HEK293 (cell line): ENCODE results near the gene TEC.

Experiments used
- CTCF ChIA-PET: fragments of 350-600 bp; formaldehyde crosslinking; extraction: SDS; loops from one replicate; lab custom pipeline; 2021; ENCODE audit warnings: antibody characterized with exemption; lab: Yijun Ruan, JAX
- POLR2A ChIA-PET: fragments of 300-600 bp; formaldehyde crosslinking; extraction: SDS; loops from one replicate; lab custom pipeline; 2020; ENCODE audit warnings: antibody characterized with exemption, inconsistent platforms; lab: Yijun Ruan, JAX
- H3K27ac ChIP-seq: fragments of 200-500 bp; sonication (Bioruptor generic); 2 replicates; pipeline ENCODE4 v1.5.1; 2014; ENCODE audit warnings: low read depth, low read length, control low read depth, inconsistent platforms; ENCODE audit errors: extremely low read depth
- H3K36me3 ChIP-seq, 2 experiments: fragments of 200-500 bp in 1 of 2; sonication (Bioruptor generic) in 1 of 2; 1 replicate in 1 of 2; 2 replicates in 1 of 2; pipeline ENCODE4 v1.5.1; 2014 to 2017; ENCODE audit warnings: inconsistent platforms in 2 of 2, low read length in 2 of 2; ENCODE audit not compliant: control insufficient read depth in 2 of 2, insufficient read depth in 1 of 2
- H3K4me1 ChIP-seq: fragments of 200-500 bp; sonication (Bioruptor generic); 2 replicates; pipeline ENCODE4 v1.5.1; 2014; ENCODE audit warnings: mild to moderate bottlenecking, low read length, inconsistent platforms; ENCODE audit not compliant: control insufficient read depth, insufficient read depth
- H3K4me3 ChIP-seq: 2 replicates; pipeline ENCODE4 v1.5.1; 2011; ENCODE audit warnings: low read depth, mild to moderate bottlenecking, control low read depth, low read length, moderate library complexity
- H3K9me3 ChIP-seq: fragments of 200-500 bp; sonication (Bioruptor generic); 2 replicates; pipeline ENCODE4 v1.5.1; 2014; ENCODE audit warnings: low read depth, low read length, inconsistent platforms; ENCODE audit not compliant: control insufficient read depth, insufficient read depth
- TCF7L2 ChIP-seq: IDR thresholded peaks from 2 replicates; pipeline ENCODE4 v1.6.1; 2011; ENCODE audit warnings: low read depth, mild to moderate bottlenecking, inconsistent platforms, low read length, moderate library complexity, borderline replicate concordance
- ZBTB20 ChIP-seq: fragments of 450-650 bp; formaldehyde crosslinking; IDR thresholded peaks from 2 replicates; pipeline ENCODE4 v1.5.1; 2016; ENCODE audit warnings: missing biosample characterization, missing genetic modification characterization
- ZFP69B ChIP-seq: fragments of 450-650 bp; formaldehyde crosslinking; IDR thresholded peaks from 2 replicates; pipeline ENCODE4 v1.5.1; 2016; ENCODE audit warnings: missing biosample characterization, missing genetic modification characterization
- ZNF112 ChIP-seq: fragments of 450-650 bp; formaldehyde crosslinking; IDR thresholded peaks from 2 replicates; pipeline ENCODE4 v1.5.0; 2017; ENCODE audit warnings: missing biosample characterization, missing genetic modification characterization
- ZNF157 ChIP-seq: fragments of 450-650 bp; formaldehyde crosslinking; IDR thresholded peaks from 2 replicates; pipeline ENCODE4 v1.5.1; 2016; ENCODE audit warnings: missing biosample characterization, missing genetic modification characterization
- ZNF19 ChIP-seq: fragments of 450-650 bp; formaldehyde crosslinking; IDR thresholded peaks from 2 replicates; pipeline ENCODE4; 2016; ENCODE audit warnings: missing biosample characterization, missing genetic modification characterization, low read depth
- ZNF248 ChIP-seq: fragments of 450-650 bp; formaldehyde crosslinking; IDR thresholded peaks from 2 replicates; pipeline ENCODE4 v1.5.1; 2017; ENCODE audit warnings: missing biosample characterization, missing genetic modification characterization
- ZNF266 ChIP-seq: fragments of 450-650 bp; formaldehyde crosslinking; IDR thresholded peaks from 2 replicates; pipeline ENCODE4 v1.5.1; 2016; ENCODE audit warnings: missing biosample characterization, missing genetic modification characterization, low read depth
- ZNF561 ChIP-seq: fragments of 450-650 bp; IDR thresholded peaks from 2 replicates; pipeline ENCODE4 v1.5.1; 2018; ENCODE audit warnings: missing biosample characterization, missing genetic modification characterization, borderline replicate concordance
- ZNF610 ChIP-seq: fragments of 450-650 bp; formaldehyde crosslinking; IDR thresholded peaks from 2 replicates; pipeline ENCODE4 v1.5.1; 2016; ENCODE audit warnings: missing biosample characterization, missing genetic modification characterization, borderline replicate concordance
- TF ChIP-seq, protein P1 (sequence below): fragments of 450-650 bp; formaldehyde crosslinking; IDR thresholded peaks from 2 replicates; pipeline ENCODE4 v1.5.1; 2016; ENCODE audit warnings: missing biosample characterization, missing genetic modification characterization
- TF ChIP-seq, protein P2 (sequence below): fragments of 450-650 bp; formaldehyde crosslinking; IDR thresholded peaks from 2 replicates; pipeline ENCODE4 v1.5.1; 2016; ENCODE audit warnings: missing biosample characterization, missing genetic modification characterization
- TF ChIP-seq, protein P3 (sequence below): fragments of 450-650 bp; formaldehyde crosslinking; IDR thresholded peaks from 2 replicates; pipeline ENCODE4 v1.5.1; 2016; ENCODE audit warnings: missing biosample characterization, missing genetic modification characterization
- TF ChIP-seq, protein P4 (sequence below): IDR thresholded peaks from 2 replicates; pipeline ENCODE4 v1.6.1; 2011; ENCODE audit warnings: mild to moderate bottlenecking, low read depth, low read length, borderline replicate concordance
- TF ChIP-seq, protein P5 (sequence below): fragments of 450-650 bp; formaldehyde crosslinking; IDR thresholded peaks from 2 replicates; pipeline ENCODE4 v1.5.1; 2017; ENCODE audit warnings: missing biosample characterization, missing genetic modification characterization

Gene TEC

DNA sequence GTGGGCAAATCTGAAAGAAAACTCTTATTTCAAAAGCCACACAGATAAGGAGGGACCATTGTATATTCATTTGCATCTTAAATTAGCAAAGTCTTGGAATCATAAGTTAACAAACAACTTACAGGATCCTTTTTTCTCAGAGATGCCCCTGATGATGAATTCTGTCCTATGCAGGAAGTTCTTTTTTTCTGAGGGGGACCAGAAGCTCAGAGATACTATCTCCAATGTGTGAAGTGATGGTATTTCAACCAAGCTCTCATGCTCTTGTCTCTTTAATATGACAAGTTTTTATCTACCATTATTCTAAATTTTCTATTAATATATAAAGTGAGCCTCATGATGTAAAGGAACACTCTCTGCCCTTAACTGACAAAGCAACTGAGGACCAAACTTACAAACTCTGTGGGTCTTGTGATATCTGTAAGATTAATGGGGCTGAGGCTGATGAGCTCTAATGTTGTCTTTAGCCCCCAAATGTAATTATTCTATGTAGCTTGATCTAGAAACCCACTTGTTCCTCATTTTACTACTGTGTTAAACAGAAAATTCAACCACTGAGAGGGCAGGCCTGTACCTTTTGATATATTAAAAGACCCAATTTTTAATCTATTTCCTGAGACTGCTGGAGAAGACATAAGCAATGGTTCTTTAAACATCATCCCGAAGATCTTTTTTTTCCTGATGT lies 27.0 kb downstream of the TEC start:
- H3K27ac ChIP-seq = no peak overlapping the region
- POLR2A ChIA-PET = no interaction called here
- no peak for TF ChIP-seq ZNF610 (tag by site-specific recombination)
- TF ChIP-seq ZNF248 (tag by site-specific recombination) = no peak
- TF ChIP-seq, protein P1, sequence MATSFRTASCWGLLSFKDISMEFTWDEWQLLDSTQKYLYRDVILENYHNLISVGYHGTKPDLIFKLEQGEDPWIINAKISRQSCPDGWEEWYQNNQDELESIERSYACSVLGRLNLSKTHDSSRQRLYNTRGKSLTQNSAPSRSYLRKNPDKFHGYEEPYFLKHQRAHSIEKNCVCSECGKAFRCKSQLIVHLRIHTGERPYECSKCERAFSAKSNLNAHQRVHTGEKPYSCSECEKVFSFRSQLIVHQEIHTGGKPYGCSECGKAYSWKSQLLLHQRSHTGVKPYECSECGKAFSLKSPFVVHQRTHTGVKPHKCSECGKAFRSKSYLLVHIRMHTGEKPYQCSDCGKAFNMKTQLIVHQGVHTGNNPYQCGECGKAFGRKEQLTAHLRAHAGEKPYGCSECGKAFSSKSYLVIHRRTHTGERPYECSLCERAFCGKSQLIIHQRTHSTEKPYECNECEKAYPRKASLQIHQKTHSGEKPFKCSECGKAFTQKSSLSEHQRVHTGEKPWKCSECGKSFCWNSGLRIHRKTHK (tag by site-specific recombination) = no peak
- no peak for TF ChIP-seq ZNF157
- TF ChIP-seq ZNF112 = no peak
- TF ChIP-seq, all 188 proteins: peak for 0

DNA sequence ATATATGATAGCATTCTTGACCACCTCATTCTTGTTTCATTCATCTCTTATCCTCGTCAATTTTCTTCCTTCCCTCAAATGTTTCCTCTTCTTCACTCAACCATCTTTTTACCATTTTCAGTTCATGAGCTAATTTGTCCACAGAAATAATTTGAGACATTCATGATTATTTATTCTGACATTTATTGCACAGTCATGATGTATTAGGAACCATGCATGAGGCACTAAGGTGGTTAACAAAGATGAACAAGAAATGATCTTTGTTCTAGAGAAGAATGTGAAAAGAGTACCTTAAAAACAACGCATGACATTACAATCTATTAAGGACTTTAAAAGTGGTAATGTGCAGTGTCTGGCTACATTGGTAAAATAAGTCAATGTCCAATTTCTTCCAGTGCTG lies 27.9 kb downstream of the TEC start:
- no peak overlapping the region for H3K27ac ChIP-seq
- H3K4me3 ChIP-seq = no peak overlapping the region
- no peaks in the 10 kb centered on the region for H3K36me3 ChIP-seq
- H3K4me1 ChIP-seq = no peaks in the 10 kb centered on the region
- ChIA-PET CTCF (interaction anchor here (0.6 kb wide), 1 partner anchor 74 kb away, joined by 7 read pairs; no protein-coding TSS in a partner anchor), POLR2A (no interaction called here)
- no peaks in the 10 kb centered on the region for H3K9me3 ChIP-seq
- TF ChIP-seq, protein P2, sequence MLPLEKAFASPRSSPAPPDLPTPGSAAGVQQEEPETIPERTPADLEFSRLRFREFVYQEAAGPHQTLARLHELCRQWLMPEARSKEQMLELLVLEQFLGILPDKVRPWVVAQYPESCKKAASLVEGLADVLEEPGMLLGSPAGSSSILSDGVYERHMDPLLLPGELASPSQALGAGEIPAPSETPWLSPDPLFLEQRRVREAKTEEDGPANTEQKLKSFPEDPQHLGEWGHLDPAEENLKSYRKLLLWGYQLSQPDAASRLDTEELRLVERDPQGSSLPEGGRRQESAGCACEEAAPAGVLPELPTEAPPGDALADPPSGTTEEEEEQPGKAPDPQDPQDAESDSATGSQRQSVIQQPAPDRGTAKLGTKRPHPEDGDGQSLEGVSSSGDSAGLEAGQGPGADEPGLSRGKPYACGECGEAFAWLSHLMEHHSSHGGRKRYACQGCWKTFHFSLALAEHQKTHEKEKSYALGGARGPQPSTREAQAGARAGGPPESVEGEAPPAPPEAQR = no peak
- TF ChIP-seq ZNF266 (no peak), TCF7L2 (no peak), ZBTB20 (tag by site-specific recombination) (no peak)
- TF ChIP-seq, protein P3, sequence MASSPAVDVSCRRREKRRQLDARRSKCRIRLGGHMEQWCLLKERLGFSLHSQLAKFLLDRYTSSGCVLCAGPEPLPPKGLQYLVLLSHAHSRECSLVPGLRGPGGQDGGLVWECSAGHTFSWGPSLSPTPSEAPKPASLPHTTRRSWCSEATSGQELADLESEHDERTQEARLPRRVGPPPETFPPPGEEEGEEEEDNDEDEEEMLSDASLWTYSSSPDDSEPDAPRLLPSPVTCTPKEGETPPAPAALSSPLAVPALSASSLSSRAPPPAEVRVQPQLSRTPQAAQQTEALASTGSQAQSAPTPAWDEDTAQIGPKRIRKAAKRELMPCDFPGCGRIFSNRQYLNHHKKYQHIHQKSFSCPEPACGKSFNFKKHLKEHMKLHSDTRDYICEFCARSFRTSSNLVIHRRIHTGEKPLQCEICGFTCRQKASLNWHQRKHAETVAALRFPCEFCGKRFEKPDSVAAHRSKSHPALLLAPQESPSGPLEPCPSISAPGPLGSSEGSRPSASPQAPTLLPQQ (tag by site-specific recombination) = no peak
- TF ChIP-seq, protein P4, sequence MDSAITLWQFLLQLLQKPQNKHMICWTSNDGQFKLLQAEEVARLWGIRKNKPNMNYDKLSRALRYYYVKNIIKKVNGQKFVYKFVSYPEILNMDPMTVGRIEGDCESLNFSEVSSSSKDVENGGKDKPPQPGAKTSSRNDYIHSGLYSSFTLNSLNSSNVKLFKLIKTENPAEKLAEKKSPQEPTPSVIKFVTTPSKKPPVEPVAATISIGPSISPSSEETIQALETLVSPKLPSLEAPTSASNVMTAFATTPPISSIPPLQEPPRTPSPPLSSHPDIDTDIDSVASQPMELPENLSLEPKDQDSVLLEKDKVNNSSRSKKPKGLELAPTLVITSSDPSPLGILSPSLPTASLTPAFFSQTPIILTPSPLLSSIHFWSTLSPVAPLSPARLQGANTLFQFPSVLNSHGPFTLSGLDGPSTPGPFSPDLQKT = no peak

More for the DNA sequence above, 27.0 kb downstream of the TEC start:
- H3K4me1 ChIP-seq = no peaks in the 10 kb centered on the region
- H3K4me3 ChIP-seq = no peak overlapping the region
- CTCF ChIA-PET = no interaction called here
- no peaks in the 10 kb centered on the region for H3K36me3 ChIP-seq
- H3K9me3 ChIP-seq = no peaks in the 10 kb centered on the region

DNA sequence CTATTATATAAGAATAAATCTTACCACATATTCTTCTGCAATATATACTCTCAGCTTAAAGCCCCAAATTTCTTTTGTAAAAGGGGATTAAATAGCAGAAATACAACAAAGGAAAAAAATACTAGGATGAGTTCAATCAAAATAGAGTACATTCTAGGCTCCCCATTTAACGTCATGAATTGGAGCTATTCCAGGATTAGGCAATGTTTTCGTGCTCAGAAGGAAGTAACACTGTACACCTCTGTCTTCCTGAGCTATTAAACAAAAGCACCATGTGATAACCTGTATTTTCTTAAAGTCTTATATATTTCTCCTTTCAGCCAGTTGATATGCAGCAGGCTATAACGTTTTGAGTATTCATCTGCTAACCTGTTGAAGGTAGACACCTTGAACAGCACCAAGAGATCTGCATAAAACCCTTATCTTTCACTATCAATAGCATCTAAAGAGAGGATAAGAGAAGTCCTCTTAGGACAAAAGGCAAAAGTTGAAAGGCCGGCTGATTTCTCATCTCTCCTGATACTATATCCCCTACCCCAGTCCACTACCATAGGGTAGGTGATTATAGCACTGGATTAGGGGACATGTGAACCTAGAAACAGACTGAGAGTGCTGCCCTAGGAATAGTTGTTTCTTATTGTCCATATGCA lies 31.5 kb downstream of the TEC start:
- POLR2A ChIA-PET = no interaction called here
- no peaks in the 10 kb centered on the region for H3K4me1 ChIP-seq
- no peak overlapping the region for H3K4me3 ChIP-seq
- CTCF ChIA-PET = no interaction called here
- TF ChIP-seq ZFP69B (tag by site-specific recombination) = no peak
- TF ChIP-seq ZNF19 = no peak
- TF ChIP-seq, protein P5, sequence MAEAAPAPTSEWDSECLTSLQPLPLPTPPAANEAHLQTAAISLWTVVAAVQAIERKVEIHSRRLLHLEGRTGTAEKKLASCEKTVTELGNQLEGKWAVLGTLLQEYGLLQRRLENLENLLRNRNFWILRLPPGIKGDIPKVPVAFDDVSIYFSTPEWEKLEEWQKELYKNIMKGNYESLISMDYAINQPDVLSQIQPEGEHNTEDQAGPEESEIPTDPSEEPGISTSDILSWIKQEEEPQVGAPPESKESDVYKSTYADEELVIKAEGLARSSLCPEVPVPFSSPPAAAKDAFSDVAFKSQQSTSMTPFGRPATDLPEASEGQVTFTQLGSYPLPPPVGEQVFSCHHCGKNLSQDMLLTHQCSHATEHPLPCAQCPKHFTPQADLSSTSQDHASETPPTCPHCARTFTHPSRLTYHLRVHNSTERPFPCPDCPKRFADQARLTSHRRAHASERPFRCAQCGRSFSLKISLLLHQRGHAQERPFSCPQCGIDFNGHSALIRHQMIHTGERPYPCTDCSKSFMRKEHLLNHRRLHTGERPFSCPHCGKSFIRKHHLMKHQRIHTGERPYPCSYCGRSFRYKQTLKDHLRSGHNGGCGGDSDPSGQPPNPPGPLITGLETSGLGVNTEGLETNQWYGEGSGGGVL = no peak
- no peak for TF ChIP-seq ZNF112
- TF ChIP-seq ZNF561 (tag by site-specific recombination) = no peak
- H3K27ac ChIP-seq = no peak overlapping the region
- no peaks in the 10 kb centered on the region for H3K9me3 ChIP-seq
- H3K36me3 ChIP-seq = no peaks in the 10 kb centered on the region
